GM21825 (cell line): ENCODE measurements around the gene ARL8A.
"Not testable (repeated sequence)": the region's sequence is repeated elsewhere in the genome, so short reads cannot be mapped to it uniquely, and the experiment has no call there.

Experiments used
- ATAC-seq: cut with Tn5 transposase; IDR thresholded peaks from one replicate; pipeline ENCODE4 v1.9.1; 2021; ENCODE audit warnings: mild to moderate bottlenecking, moderate library complexity; ENCODE audit not compliant: unreplicated experiment

Gene ARL8A

DNA sequence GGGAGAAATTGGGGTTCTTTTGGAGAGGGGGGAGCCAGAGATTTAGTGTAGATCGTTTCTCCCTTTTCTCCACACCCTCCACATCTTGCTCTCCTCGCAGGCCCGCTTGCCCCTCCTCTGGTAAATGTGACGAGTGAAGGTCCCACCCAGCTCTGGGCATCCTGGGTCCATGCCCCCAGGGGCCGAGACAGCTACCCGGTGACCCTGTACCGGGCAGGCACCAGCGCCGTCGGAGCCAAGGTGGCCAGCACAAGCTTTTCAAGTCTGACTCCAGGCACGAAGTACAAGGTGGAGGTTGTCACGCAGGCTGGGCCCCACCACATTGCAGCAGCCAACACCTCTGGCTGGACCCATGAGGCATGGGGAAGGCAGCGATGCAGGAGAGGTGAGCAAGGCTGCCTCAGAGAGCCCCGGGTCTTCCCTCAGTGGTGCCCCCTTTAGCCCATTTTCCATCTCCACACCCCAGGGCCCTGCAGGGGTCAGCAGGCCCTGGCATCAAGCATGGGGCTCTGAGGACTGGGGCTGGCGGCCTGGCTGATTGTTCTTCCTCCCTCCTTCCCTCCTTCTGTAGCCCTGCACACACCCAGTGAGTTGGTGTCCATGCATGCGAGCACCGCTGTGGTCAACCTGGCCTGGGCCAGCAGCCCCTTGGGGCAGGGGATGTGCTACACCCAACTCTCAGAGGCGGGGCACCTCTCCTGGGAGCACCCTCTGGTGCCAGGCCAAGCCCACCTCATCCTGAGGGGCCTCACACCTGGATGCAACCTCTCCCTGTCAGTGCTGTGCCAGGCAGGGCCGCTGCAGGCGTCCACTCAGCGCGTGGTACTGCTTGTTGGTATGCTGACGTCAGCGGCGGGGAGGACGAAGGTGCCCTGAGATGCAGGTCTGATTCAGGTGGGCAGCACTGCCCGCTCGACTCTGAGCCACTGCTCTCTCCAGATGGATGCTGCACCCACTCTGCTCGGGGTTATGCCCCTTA, 32.7 kb upstream of the ARL8A start:
- no peak for ATAC-seq

GRCh38 chr1:202173993-202174392, 29.5 kb upstream of the ARL8A start:
- ATAC-seq: no peak

DNA sequence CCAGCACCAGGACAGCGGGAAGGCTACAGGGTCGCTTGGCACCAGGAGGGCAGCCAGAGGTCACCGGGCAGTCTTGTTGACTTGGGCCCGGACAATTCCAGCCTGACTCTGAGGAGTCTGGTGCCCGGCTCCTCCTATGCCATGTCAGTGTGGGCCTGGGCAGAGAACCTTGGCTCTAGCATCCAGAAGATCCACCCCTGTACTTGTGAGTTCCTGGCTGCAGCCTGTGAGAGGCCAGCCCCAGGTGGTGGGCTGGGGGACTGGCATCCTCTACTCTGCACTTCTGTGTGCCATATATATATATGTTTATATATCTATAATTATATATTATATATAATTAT, 27.4 kb upstream of the ARL8A start:
- no peak for ATAC-seq

GRCh38 chr1:202171292-202172014, 26.9 kb upstream of the ARL8A start:
- ATAC-seq: no peak

GRCh38 chr1:202170726-202171125, 26.2 kb upstream of the ARL8A start:
- no peak for ATAC-seq

- no peak for ATAC-seq
Observed at GRCh38 chr1:202168861-202169260, 24.3 kb upstream of the ARL8A start.

GRCh38 chr1:202167708-202168415, 23.3 kb upstream of the ARL8A start:
- no peak for ATAC-seq

DNA sequence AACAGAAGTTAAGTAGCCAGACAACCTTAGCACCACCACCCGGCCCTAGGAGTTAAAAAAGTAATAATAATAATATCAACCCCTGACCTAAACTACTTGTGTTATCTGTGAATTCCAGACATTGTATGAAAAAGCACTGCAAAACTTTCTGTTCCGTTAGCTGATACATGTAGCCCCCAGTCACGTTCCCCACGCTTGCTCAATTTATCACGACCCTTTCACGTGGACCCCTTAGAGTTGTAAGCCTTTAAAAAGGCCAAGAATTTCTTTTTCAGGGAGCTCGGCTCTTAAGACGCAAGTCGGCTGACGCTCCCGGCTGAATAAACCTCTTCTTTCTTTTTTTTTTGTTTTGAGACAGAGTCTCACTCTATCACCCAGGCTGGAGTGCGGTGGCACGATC, 22.5 kb upstream of the ARL8A start:
- not testable (repeated sequence) for ATAC-seq

DNA sequence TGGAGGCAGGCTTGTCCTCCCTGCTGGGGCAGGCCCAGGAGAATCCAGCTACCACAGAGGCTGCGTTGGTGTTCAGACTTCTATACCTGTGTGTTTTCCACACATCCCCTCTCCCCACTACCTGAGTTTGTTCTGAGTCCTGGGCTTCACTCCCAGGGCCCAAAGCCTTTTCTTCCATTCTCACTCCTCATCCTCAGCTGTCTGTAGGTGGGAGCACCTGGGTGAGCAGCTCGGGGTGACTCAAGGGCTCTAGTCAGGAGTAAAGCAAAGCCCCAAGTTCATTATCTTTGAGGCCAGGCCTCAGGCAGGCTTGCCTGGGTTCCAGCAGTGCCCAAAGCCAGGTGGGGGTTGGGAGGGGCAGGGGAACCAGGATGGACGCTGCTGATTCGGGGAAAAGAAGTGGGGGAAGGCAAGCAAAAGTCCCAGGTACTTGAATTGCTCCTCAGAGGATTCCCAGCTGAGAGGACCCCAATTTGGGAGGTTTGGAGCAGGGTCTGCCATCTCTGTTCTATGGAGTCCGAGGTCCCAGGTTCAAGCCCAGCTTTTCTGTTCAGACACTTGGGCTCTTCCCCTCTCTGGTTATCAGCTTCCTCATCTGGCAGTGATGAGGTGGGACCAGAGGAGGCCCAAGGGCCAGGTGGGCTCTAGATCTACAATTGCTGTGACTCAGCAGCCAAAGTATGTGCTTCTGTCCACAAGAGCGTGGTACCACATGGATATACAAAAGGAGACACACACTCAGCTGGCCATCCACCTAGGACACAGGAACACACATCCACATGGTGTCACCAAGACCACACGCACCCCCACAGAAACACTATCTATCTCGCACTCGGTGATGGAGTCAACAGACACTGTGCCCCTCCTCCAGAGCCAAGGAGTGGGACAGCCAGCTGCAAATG, 21.7 kb upstream of the ARL8A start:
- no peak for ATAC-seq

DNA sequence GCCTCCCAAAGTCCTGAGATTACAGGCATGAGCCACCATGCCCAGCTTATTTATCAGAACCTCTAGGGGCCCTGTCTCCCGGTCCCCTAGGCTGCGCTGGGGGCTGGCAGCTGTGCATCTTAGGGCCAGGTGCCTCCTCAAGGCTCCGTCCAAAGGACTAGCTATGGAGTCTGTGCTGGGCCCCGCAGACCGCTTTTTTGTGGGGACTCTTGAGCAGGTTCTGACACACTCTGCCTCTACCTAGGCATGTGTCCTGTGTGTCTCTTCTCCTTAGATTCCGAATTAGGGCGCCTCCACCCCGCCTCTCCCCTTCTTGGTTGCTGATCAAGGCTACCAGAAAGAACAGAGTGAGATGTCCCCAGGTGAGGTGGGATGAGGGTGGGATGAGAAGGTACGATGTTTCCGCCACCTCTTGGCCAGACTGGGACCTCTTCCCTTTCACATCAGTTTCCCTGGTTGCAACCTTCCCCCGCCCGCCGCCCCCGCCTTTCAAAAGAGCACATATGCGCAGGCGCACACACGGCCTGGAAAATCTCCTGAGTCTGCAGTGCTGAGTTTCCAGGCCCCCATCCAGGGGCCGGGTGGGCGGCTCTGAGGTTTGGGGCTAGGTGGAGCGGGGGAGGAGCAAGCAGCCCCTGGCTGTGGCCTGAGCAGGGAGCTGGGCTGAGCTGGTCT, 20.9 kb upstream of the ARL8A start:
- ATAC-seq: no peak

- ATAC-seq: peak; percentile 39
Observed at GRCh38 chr1:202164271-202165037, 19.9 kb upstream of the ARL8A start.

- no peak for ATAC-seq
Observed at GRCh38 chr1:202163281-202164270, 19.0 kb upstream of the ARL8A start.

DNA sequence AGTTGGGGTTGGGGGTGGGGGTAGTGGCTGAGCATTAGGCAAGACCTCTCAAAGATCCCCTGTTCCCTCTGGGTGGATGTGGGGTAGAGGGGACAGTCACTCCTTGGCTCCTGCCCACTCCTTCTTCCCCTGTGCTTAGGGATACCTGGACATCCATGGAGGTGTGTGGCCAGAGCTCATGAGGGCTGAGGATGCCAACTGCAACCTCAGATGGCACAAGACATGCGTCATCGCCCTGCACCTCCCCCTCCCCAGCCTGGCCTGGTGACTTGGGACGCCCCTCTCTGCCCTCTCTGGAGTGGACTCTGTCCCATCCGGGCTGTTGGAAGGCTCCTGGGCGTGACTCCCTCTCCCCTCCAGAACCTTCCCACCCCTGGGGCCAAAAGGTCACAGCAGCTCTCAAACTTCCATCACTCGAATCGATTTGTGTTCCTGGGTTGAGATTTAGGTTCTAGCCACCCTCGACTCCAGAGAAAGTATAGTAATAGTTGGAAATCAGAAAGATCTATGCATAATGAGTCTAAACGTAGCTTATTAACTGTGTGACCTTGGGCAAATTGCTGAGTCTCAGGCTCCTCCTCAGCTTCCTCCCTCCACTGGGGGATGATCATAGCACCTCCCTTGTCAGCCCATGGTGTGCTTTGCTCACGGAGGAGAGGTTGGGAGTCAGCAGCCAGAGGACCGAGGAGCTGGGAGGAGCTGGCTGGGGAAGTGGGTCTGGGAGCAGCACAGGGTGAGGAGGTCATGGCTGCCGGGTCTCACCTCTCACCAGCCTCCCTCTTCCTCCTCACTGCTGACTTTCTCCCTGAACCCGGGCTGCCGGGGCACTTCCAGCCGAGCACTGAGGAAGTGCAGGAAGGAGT, 18.1 kb upstream of the ARL8A start:
- ATAC-seq: no peak

- peak; percentile 36 for ATAC-seq
Observed at GRCh38 chr1:202162047-202162417, 17.5 kb upstream of the ARL8A start.

GRCh38 chr1:202161151-202162046, 16.9 kb upstream of the ARL8A start:
- no peak for ATAC-seq

DNA sequence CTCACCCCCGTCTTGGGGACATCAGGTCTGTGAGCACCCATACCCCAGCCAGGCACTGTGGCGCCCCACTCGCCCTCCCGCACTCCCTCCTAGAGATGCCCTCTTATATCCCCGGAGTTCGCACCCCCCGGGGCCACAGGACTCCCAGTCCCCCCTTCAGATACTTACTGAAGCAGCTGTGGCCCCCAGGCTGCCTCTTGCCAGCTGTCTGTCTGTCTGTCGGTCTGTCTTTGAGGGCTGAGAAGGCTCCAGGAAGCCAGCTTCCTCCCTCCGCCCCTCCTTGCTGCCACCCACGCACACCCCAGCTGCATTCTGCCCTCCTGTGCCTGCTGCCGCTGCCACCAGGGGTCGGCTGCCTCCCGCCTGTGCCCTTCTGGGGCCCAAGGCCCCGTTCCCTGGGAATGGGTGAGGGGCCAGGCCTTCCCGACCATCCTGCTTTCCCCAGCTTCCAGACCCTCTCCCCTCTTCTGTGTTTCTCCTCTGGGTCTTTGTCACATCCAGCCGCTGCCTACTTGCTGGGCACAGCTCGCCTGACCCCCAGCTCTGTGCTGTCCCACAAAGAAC, 15.9 kb upstream of the ARL8A start, which contains the start of gene PTPN7:
Gene PTPN7 (minus strand): TSS at position 226 of the 564 bp plus-strand sequence. CDS start 1,200 bp downstream, outside the sequence.
- ATAC-seq: peak; percentile 38
